Neuronal stem cell (in vitro differentiated cells): ENCODE data around the gene FMN1.

Experiments
- DNase-seq: peaks from one replicate; pipeline ENCODE4 v3.0.0-alpha.2; 2013; ENCODE audit warnings: low spot score
- H2AFZ ChIP-seq: one replicate; pipeline ENCODE4 v1.6.1; 2013; ENCODE audit warnings: mild to moderate bottlenecking, low read length, inconsistent platforms
- H2AK5ac ChIP-seq: 2 replicates; pipeline ENCODE4 v1.6.1; 2013; ENCODE audit warnings: low read depth, mild to moderate bottlenecking, inconsistent platforms, low read length, moderate library complexity, mixed read lengths
- H2BK120ac ChIP-seq: 2 replicates; pipeline ENCODE4 v1.6.1; 2013; ENCODE audit warnings: low read depth, mild to moderate bottlenecking, inconsistent platforms, low read length, moderate library complexity, mixed read lengths
- H2BK12ac ChIP-seq: one replicate; pipeline ENCODE4 v1.6.1; 2013; ENCODE audit warnings: low read length, inconsistent platforms
- H2BK15ac ChIP-seq: 2 replicates; pipeline ENCODE4 v1.6.1; 2013; ENCODE audit warnings: mild to moderate bottlenecking, low read length, inconsistent platforms, mixed read lengths
- H2BK5ac ChIP-seq: one replicate; pipeline ENCODE4 v1.6.1; 2013; ENCODE audit warnings: inconsistent platforms, mild to moderate bottlenecking, low read length, moderate library complexity
- H3K14ac ChIP-seq: one replicate; pipeline ENCODE4 v1.6.1; 2013; ENCODE audit warnings: low read length, inconsistent platforms
- H3K18ac ChIP-seq: 2 replicates; pipeline ENCODE4 v1.6.1; 2013; ENCODE audit warnings: low read length, inconsistent platforms
- H3K23ac ChIP-seq: 2 replicates; pipeline ENCODE4 v1.6.1; 2013; ENCODE audit warnings: low read depth, mild to moderate bottlenecking, mixed read lengths, low read length, inconsistent platforms; ENCODE audit not compliant: poor library complexity
- H3K27ac ChIP-seq: replicated peaks from 3 replicates; pipeline ENCODE4 v1.5.1; 2013; ENCODE audit warnings: low read length, inconsistent platforms
- H3K27me3 ChIP-seq, 3 experiments: 2 replicates each; pipeline ENCODE4 v1.6.1; 2013; ENCODE audit warnings: low read length in 3 of 3, mild to moderate bottlenecking in 2 of 3, inconsistent platforms in 1 of 3, low read depth in 1 of 3, mixed read lengths in 1 of 3, moderate library complexity in 1 of 3; ENCODE audit not compliant: control insufficient read depth in 3 of 3, insufficient read depth in 3 of 3
- H3K36me3 ChIP-seq, 2 donors: replicated peaks in 1 of 2; 2 replicates each; pipeline ENCODE4 v1.6.1; 2013; ENCODE audit warnings: low read length in 2 of 2; ENCODE audit not compliant: control insufficient read depth in 2 of 2, insufficient read depth in 2 of 2
- H3K4ac ChIP-seq: 2 replicates; pipeline ENCODE4 v1.6.1; 2013; ENCODE audit warnings: inconsistent platforms, mild to moderate bottlenecking, low read length, moderate library complexity
- H3K4me1 ChIP-seq, 2 donors: 1 replicate in 1 of 2; 2 replicates in 1 of 2; pipeline ENCODE4 v1.6.1; 2013; ENCODE audit warnings: low read length in 2 of 2, low read depth in 1 of 2; ENCODE audit not compliant: control insufficient read depth in 2 of 2, insufficient read depth in 1 of 2
- H3K4me2 ChIP-seq: one replicate; pipeline ENCODE4 v1.6.1; 2013; ENCODE audit warnings: mild to moderate bottlenecking, low read length, inconsistent platforms; ENCODE audit not compliant: insufficient read depth, poor library complexity, severe bottlenecking
- H3K4me3 ChIP-seq, 2 donors: 2 replicates each; pipeline ENCODE4 v1.5.1; 2013; ENCODE audit warnings: low read length in 2 of 2, mild to moderate bottlenecking in 2 of 2, inconsistent platforms in 1 of 2, moderate library complexity in 1 of 2
- H3K79me1 ChIP-seq: one replicate; pipeline ENCODE4 v1.6.1; 2013; ENCODE audit warnings: low read depth, mild to moderate bottlenecking, inconsistent platforms, low read length, moderate library complexity
- H3K9ac ChIP-seq: one replicate; pipeline ENCODE4 v1.6.1; 2013; ENCODE audit warnings: mild to moderate bottlenecking, low read depth, low read length, inconsistent platforms; ENCODE audit not compliant: poor library complexity
- H3K9me3 ChIP-seq, 2 donors: replicated peaks in 1 of 2; 2 replicates each; pipeline versions ENCODE3 to v1.6.1; 2013; ENCODE audit warnings: low read length in 2 of 2, mild to moderate bottlenecking in 2 of 2, inconsistent platforms in 1 of 2, low read depth in 1 of 2, mixed read lengths in 1 of 2, moderate library complexity in 1 of 2; ENCODE audit not compliant: control insufficient read depth in 2 of 2, insufficient read depth in 1 of 2
- H4K8ac ChIP-seq: one replicate; pipeline ENCODE4 v1.6.1; 2013; ENCODE audit warnings: low read depth, mild to moderate bottlenecking, inconsistent platforms, low read length, moderate library complexity
- H4K91ac ChIP-seq: one replicate; pipeline ENCODE4 v1.6.1; 2013; ENCODE audit warnings: low read length, low read depth, mild to moderate bottlenecking, inconsistent platforms; ENCODE audit not compliant: poor library complexity
- WGBS, 2 donors: extraction: QIAGEN DNeasy Blood & Tissue Kit; methylation state at CpG; one replicate each; pipeline ENCODE4 v1.1.7; 2013; ENCODE audit warnings: missing lambda C conversion rate in 2 of 2, mixed read lengths in 1 of 2; ENCODE audit not compliant: insufficient read length in 2 of 2, insufficient replicate concordance in 1 of 2; ENCODE audit errors: extremely low coverage in 2 of 2; 5-methylcytosine and 5-hydroxymethylcytosine counted together

FMN1 gene

GRCh38 chr15:33204087-33204486 is 9.6 kb upstream of the FMN1 start:
- H2BK120ac ChIP-seq, result no peak overlapping the region
- H3K4me3 ChIP-seq, result no peak overlapping the region
- H2BK12ac ChIP-seq, result no peak overlapping the region
- H4K8ac ChIP-seq, result no peak overlapping the region
- no peak overlapping the region for H3K4me2 ChIP-seq
- H3K4ac ChIP-seq, result no peak overlapping the region
- no peak overlapping the region for H3K14ac ChIP-seq
- H3K23ac ChIP-seq, result no peak overlapping the region
- H3K9me3 ChIP-seq, result no peaks in the 10 kb centered on the region
- no peak overlapping the region for H2AFZ ChIP-seq
- H3K27me3 ChIP-seq, result no peaks in the 10 kb centered on the region
- H2BK5ac ChIP-seq, result no peak overlapping the region
- no peak overlapping the region for H2BK15ac ChIP-seq
- no peaks in the 10 kb centered on the region for H3K36me3 ChIP-seq
- H3K18ac ChIP-seq, result no peak overlapping the region
- H3K4me1 ChIP-seq, result peaks cover 8 to 13% of the 10 kb centered on the region in 2 donors
- no peak overlapping the region for H2AK5ac ChIP-seq
- no peak overlapping the region for H3K27ac ChIP-seq
- no peak overlapping the region for H3K9ac ChIP-seq
- no peaks in the 10 kb centered on the region for H3K79me1 ChIP-seq
- DNase-seq, result no peak
- no peak overlapping the region for H4K91ac ChIP-seq

- Histone ChIP-seq H4K8ac (no peak overlapping the region), H3K23ac (no peak overlapping the region), H3K9ac (no peak overlapping the region), H2AFZ (peak overlapping the region; percentile 75), H3K14ac (no peak overlapping the region), H3K9me3 (no peaks in the 10 kb centered on the region), H3K4me2 (no peak overlapping the region), H2BK120ac (no peak overlapping the region), H3K4me1 (peaks cover 8 to 13% of the 10 kb centered on the region in 2 donors), H2BK5ac (no peak overlapping the region), H2BK12ac (no peak overlapping the region), H4K91ac (no peak overlapping the region), H3K4me3 (no peak overlapping the region), H3K79me1 (no peaks in the 10 kb centered on the region), H3K4ac (no peak overlapping the region), H3K27me3 (no peaks in the 10 kb centered on the region), H2BK15ac (no peak overlapping the region), H3K18ac (no peak overlapping the region), H3K27ac (peak overlapping the region; percentile 40), H3K36me3 (no peaks in the 10 kb centered on the region), H2AK5ac (no peak overlapping the region)
- DNase-seq, result peak; percentile 65
- WGBS, 2 donors, result no CpG with 5 or more reads among the region's 9 CpGs
These were observed 7.1 kb upstream of the FMN1 start for GRCh38 chr15:33201491-33202231.

- Histone ChIP-seq H4K8ac (no peak overlapping the region), H2BK5ac (no peak overlapping the region), H3K9me3 (no peaks in the 10 kb centered on the region), H3K23ac (no peak overlapping the region), H3K9ac (no peak overlapping the region), H3K79me1 (no peaks in the 10 kb centered on the region), H3K27me3 (no peaks in the 10 kb centered on the region), H3K14ac (no peak overlapping the region), H3K4me2 (no peak overlapping the region), H4K91ac (no peak overlapping the region), H3K27ac (no peak overlapping the region), H2BK120ac (no peak overlapping the region), H2AFZ (no peak overlapping the region), H3K4me1 (peaks cover 8 to 10% of the 10 kb centered on the region in 2 donors), H3K4ac (no peak overlapping the region), H2BK12ac (no peak overlapping the region), H2BK15ac (no peak overlapping the region), H3K36me3 (no peaks in the 10 kb centered on the region), H3K18ac (no peak overlapping the region), H2AK5ac (no peak overlapping the region), H3K4me3 (no peak overlapping the region)
- WGBS, 2 donors, result no CpG with 5 or more reads among the region's 7 CpGs
- no peak for DNase-seq
These were observed 6.4 kb upstream of the FMN1 start for GRCh38 chr15:33200903-33201302.

GRCh38 chr15:33200444-33200843 is 5.9 kb upstream of the FMN1 start:
- no peaks in the 10 kb centered on the region for H3K27me3 ChIP-seq
- H3K9me3 ChIP-seq, result no peaks in the 10 kb centered on the region
- no peak overlapping the region for H3K4me3 ChIP-seq
- no peaks in the 10 kb centered on the region for H3K36me3 ChIP-seq
- H2BK5ac ChIP-seq, result no peak overlapping the region
- no peaks in the 10 kb centered on the region for H3K79me1 ChIP-seq
- no CpG with 5 or more reads among the region's 5 CpGs for WGBS, 2 donors
- peaks cover 8 to 10% of the 10 kb centered on the region in 2 donors for H3K4me1 ChIP-seq
- no peak overlapping the region for H3K18ac ChIP-seq
- no peak overlapping the region for H2BK12ac ChIP-seq
- H3K14ac ChIP-seq, result no peak overlapping the region
- no peak overlapping the region for H3K4me2 ChIP-seq
- H2BK15ac ChIP-seq, result no peak overlapping the region
- no peak overlapping the region for H4K91ac ChIP-seq
- no peak for DNase-seq
- H3K4ac ChIP-seq, result no peak overlapping the region
- no peak overlapping the region for H2BK120ac ChIP-seq
- no peak overlapping the region for H2AK5ac ChIP-seq
- H3K27ac ChIP-seq, result no peak overlapping the region
- H3K23ac ChIP-seq, result no peak overlapping the region
- H3K9ac ChIP-seq, result no peak overlapping the region
- H4K8ac ChIP-seq, result no peak overlapping the region
- no peak overlapping the region for H2AFZ ChIP-seq
